Neural progenitor cell (in vitro differentiated cells): ENCODE results near the gene SAMD4A. TPM values are rescaled to one million over a fixed set of nuclear protein-coding genes. Genes with fewer than 3 reads are reported as not detected.

Experiments
- DNase-seq: peaks from one replicate; pipeline ENCODE4 v3.0.0-alpha.2; 2016; ENCODE audit warnings: low spot score
- H2AFZ ChIP-seq: fragments of 200-600 bp; sonication (generic); replicated peaks from 2 replicates; pipeline ENCODE4 v1.6.1; 2016; ENCODE audit warnings: antibody characterized with exemption
- H3F3A ChIP-seq: fragments of 200-600 bp; sonication (generic); 2 replicates; pipeline ENCODE4 v1.6.1; 2016; ENCODE audit warnings: antibody characterized with exemption, low read depth
- H3K27ac ChIP-seq: fragments of 200-600 bp; sonication (generic); 2 replicates; pipeline ENCODE4 v1.5.1; 2016; ENCODE audit warnings: mild to moderate bottlenecking
- H3K27me3 ChIP-seq: fragments of 200-600 bp; sonication (generic); 2 replicates; pipeline ENCODE4 v1.6.1; 2016; ENCODE audit warnings: mild to moderate bottlenecking, moderate library complexity
- H3K36me3 ChIP-seq: fragments of 200-600 bp; sonication (generic); 2 replicates; pipeline ENCODE4 v1.5.1; 2016
- H3K4me1 ChIP-seq: fragments of 200-600 bp; sonication (generic); 2 replicates; pipeline ENCODE4 v1.6.1; 2016; ENCODE audit warnings: mixed run types
- H3K4me2 ChIP-seq: fragments of 200-600 bp; sonication (generic); 2 replicates; pipeline ENCODE4 v1.6.1; 2016
- H3K4me3 ChIP-seq: fragments of 200-600 bp; sonication (generic); 2 replicates; pipeline ENCODE4 v1.5.1; 2016
- H3K79me2 ChIP-seq: fragments of 200-600 bp; sonication (generic); 2 replicates; pipeline ENCODE4 v1.6.1; 2016; ENCODE audit warnings: low read depth
- H3K9ac ChIP-seq: fragments of 200-600 bp; sonication (generic); 2 replicates; pipeline ENCODE4 v1.6.1; 2016
- H3K9me3 ChIP-seq: fragments of 200-600 bp; sonication (generic); 2 replicates; pipeline ENCODE4 v1.5.1; 2016; ENCODE audit warnings: low read depth
- H4K20me1 ChIP-seq: fragments of 200-600 bp; sonication (generic); 2 replicates; pipeline ENCODE4 v1.6.1; 2016; ENCODE audit warnings: low read depth
- H3K27ac Mint-ChIP-seq: 3 replicates; pipeline ENCODE4 v1.8.0; 2021; ENCODE audit warnings: mixed read lengths
- H3K27me3 Mint-ChIP-seq: 2 replicates; pipeline ENCODE4 v1.8.0; 2022; ENCODE audit warnings: low read depth, mild to moderate bottlenecking, inconsistent platforms, moderate library complexity, mixed read lengths; ENCODE audit not compliant: insufficient read depth
- H3K36me3 Mint-ChIP-seq: 3 replicates; pipeline ENCODE4 v1.8.0; 2021; ENCODE audit warnings: mixed read lengths
- H3K4me1 Mint-ChIP-seq: 3 replicates; pipeline ENCODE4 v1.8.0; 2021; ENCODE audit warnings: mixed read lengths
- H3K4me3 Mint-ChIP-seq: 3 replicates; pipeline ENCODE4 v1.8.0; 2021; ENCODE audit warnings: mild to moderate bottlenecking, moderate library complexity, mixed read lengths
- H3K9me3 Mint-ChIP-seq: 3 replicates; pipeline ENCODE4 v1.8.0; 2020; ENCODE audit warnings: mixed read lengths
- EZH2 ChIP-seq: fragments of 200-600 bp; sonication (generic); IDR thresholded peaks from 2 replicates; pipeline ENCODE4 v1.6.1; 2017; ENCODE audit warnings: antibody characterized with exemption, mild to moderate bottlenecking, moderate library complexity
- EZH2phosphoT487 ChIP-seq: fragments of 200-600 bp; sonication (generic); IDR thresholded peaks from 2 replicates; pipeline ENCODE4 v1.6.1; 2017; ENCODE audit warnings: antibody characterized with exemption
- total RNA-seq: library from RNA; depleted of rRNA; stranded (reverse); fragments of >200 nt; gene quantifications from 2 replicates; pipeline ENCODE4 v1.2.3, GENCODE V29; 2015; ENCODE audit warnings: low replicate concordance
- TF ChIP-seq, protein P1 (sequence below): fragments of 200-600 bp; sonication (generic); IDR thresholded peaks from 2 replicates; pipeline ENCODE4 v1.5.1; 2017; ENCODE audit warnings: antibody characterized with exemption, mild to moderate bottlenecking

Gene SAMD4A
- total RNA-seq, 1 donor from 2014 or later = 4.3 TPM

GRCh38 chr14:54728700-54729527, 162.0 kb downstream of the SAMD4A start:
- Histone ChIP-seq H3K79me2 (no peaks in the 10 kb centered on the region), H3K4me2 (no peak overlapping the region), H3K4me3 (no peak overlapping the region), H3K27me3 (no peaks in the 10 kb centered on the region), H4K20me1 (no peaks in the 10 kb centered on the region), H3K9me3 (no peaks in the 10 kb centered on the region), H2AFZ (no peak overlapping the region), H3K4me1 (peaks cover 5% of the 10 kb centered on the region), H3K36me3 (no peaks in the 10 kb centered on the region), H3K27ac (no peak overlapping the region), H3F3A (no peaks in the 10 kb centered on the region), H3K9ac (no peak overlapping the region)
- no peak for DNase-seq
- Mint-ChIP-seq H3K4me3 (no peak overlapping the region), H3K9me3 (no peaks in the 10 kb centered on the region), H3K27ac (no peak overlapping the region), H3K27me3 (peaks cover 2% of the 10 kb centered on the region), H3K36me3 (no peaks in the 10 kb centered on the region), H3K4me1 (peaks cover 18% of the 10 kb centered on the region)
- TF ChIP-seq EZH2 (no peak), EZH2phosphoT487 (no peak)
- TF ChIP-seq, protein P1, sequence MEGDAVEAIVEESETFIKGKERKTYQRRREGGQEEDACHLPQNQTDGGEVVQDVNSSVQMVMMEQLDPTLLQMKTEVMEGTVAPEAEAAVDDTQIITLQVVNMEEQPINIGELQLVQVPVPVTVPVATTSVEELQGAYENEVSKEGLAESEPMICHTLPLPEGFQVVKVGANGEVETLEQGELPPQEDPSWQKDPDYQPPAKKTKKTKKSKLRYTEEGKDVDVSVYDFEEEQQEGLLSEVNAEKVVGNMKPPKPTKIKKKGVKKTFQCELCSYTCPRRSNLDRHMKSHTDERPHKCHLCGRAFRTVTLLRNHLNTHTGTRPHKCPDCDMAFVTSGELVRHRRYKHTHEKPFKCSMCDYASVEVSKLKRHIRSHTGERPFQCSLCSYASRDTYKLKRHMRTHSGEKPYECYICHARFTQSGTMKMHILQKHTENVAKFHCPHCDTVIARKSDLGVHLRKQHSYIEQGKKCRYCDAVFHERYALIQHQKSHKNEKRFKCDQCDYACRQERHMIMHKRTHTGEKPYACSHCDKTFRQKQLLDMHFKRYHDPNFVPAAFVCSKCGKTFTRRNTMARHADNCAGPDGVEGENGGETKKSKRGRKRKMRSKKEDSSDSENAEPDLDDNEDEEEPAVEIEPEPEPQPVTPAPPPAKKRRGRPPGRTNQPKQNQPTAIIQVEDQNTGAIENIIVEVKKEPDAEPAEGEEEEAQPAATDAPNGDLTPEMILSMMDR = no peak

DNA sequence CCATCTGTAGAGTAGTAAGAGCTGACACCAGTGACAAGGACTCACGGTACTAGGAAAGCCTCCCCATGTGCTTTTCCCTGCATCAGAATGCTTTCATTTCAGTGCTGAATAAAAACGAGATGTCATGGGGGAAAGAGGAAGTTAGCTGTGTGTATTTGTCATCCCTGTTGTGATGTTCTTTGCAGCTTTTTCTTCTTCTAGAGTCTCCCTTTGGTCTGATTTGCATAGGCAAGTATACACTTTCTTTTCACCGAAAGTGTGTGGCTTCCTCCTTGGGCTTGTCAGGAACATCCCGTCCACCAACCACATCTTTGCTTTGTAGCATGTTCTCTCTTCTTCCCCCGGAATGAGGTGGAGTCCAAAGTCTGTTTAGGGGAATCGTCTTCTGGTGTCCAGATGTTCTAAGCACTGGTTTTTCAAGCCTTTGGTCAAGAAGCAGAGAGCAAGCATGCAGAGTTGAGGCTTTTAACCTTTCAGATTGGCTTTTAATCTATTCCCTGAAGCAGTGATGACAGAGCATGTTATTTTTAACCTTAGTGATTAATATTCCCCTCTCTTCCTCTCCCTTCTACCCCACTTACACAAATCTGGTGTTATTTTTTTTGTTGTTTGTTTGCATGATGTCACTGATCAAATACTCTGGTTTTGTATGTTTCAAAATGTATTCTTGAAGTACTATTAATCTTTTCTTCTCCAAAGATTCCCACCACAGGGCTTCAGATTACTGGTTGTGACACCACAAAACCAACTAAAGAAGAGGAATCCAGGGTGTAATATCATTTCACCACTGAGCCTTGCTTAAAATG, 163.4 kb downstream of the SAMD4A start:
- H3K27ac ChIP-seq = no peak overlapping the region
- Mint-ChIP-seq H3K36me3 (no peaks in the 10 kb centered on the region), H3K27ac (no peak overlapping the region), H3K4me3 (no peak overlapping the region), H3K27me3 (peaks cover 2% of the 10 kb centered on the region), H3K4me1 (peaks cover 18% of the 10 kb centered on the region), H3K9me3 (no peaks in the 10 kb centered on the region)
- TF ChIP-seq EZH2phosphoT487 (no peak), EZH2 (no peak)
- TF ChIP-seq, protein P1 = no peak
- H3K9ac ChIP-seq = no peak overlapping the region
- H3K36me3 ChIP-seq = no peaks in the 10 kb centered on the region
- no peaks in the 10 kb centered on the region for H4K20me1 ChIP-seq
- no peak for DNase-seq
- no peaks in the 10 kb centered on the region for H3K27me3 ChIP-seq
- H3K4me2 ChIP-seq = no peak overlapping the region
- no peak overlapping the region for H2AFZ ChIP-seq
- no peaks in the 10 kb centered on the region for H3K9me3 ChIP-seq
- no peaks in the 10 kb centered on the region for H3F3A ChIP-seq
- H3K79me2 ChIP-seq = no peaks in the 10 kb centered on the region
- peaks cover 5% of the 10 kb centered on the region for H3K4me1 ChIP-seq
- H3K4me3 ChIP-seq = no peak overlapping the region

GRCh38 chr14:54734966-54735365, 168.0 kb downstream of the SAMD4A start:
- H3K4me3 ChIP-seq = no peak overlapping the region
- H3K79me2 ChIP-seq = no peaks in the 10 kb centered on the region
- H3K36me3 ChIP-seq = no peaks in the 10 kb centered on the region
- Mint-ChIP-seq H3K27ac (no peak overlapping the region), H3K27me3 (no peaks in the 10 kb centered on the region), H3K9me3 (no peaks in the 10 kb centered on the region), H3K36me3 (no peaks in the 10 kb centered on the region), H3K4me1 (peaks cover 7% of the 10 kb centered on the region), H3K4me3 (no peak overlapping the region)
- TF ChIP-seq EZH2phosphoT487 = no peak
- TF ChIP-seq, protein P1 = no peak
- H3K27ac ChIP-seq = no peak overlapping the region
- H3K9ac ChIP-seq = no peak overlapping the region
- H3K9me3 ChIP-seq = no peaks in the 10 kb centered on the region
- no peaks in the 10 kb centered on the region for H3K27me3 ChIP-seq
- H3K4me2 ChIP-seq = no peak overlapping the region
- no peak for DNase-seq
- no peaks in the 10 kb centered on the region for H4K20me1 ChIP-seq
- H3K4me1 ChIP-seq = no peaks in the 10 kb centered on the region
- no peak overlapping the region for H2AFZ ChIP-seq
- H3F3A ChIP-seq = no peaks in the 10 kb centered on the region
